Skeletal muscle tissue (tissue), 4 donors: ENCODE data around the gene HEMGN. TPM values are rescaled to one million over a fixed set of nuclear protein-coding genes. Genes with fewer than 3 reads are reported as not detected.
"Not testable (repeated sequence)": the region's sequence is repeated elsewhere in the genome, so short reads cannot be mapped to it uniquely, and the experiment has no call there.

Source experiments
- H3K27ac ChIP-seq: one replicate; pipeline ENCODE4 v1.7.0; 2013; ENCODE audit warnings: mild to moderate bottlenecking, low read depth, low read length, inconsistent platforms
- H3K27me3 ChIP-seq, 3 donors: one replicate each; pipeline ENCODE4 v1.7.0; 2013; ENCODE audit warnings: low read length in 3 of 3; ENCODE audit not compliant: control insufficient read depth in 3 of 3, insufficient read depth in 3 of 3
- H3K36me3 ChIP-seq, 3 donors: one replicate each; pipeline ENCODE4 v1.7.0; 2013; ENCODE audit warnings: low read length in 3 of 3; ENCODE audit not compliant: control insufficient read depth in 3 of 3, insufficient read depth in 3 of 3
- H3K4me1 ChIP-seq, 3 donors: one replicate each; pipeline ENCODE4 v1.7.0; 2013; ENCODE audit warnings: low read length in 3 of 3, mild to moderate bottlenecking in 3 of 3; ENCODE audit not compliant: control insufficient read depth in 3 of 3, insufficient read depth in 3 of 3
- H3K4me3 ChIP-seq, 3 donors: one replicate each; pipeline ENCODE4 v1.7.0; 2013; ENCODE audit warnings: low read length in 3 of 3
- H3K9ac ChIP-seq, 3 donors: one replicate each; pipeline ENCODE4 v1.7.0; 2013; ENCODE audit warnings: low read length in 3 of 3, mild to moderate bottlenecking in 3 of 3, moderate library complexity in 2 of 3, low read depth in 1 of 3
- H3K9me3 ChIP-seq, 3 donors: one replicate each; pipeline ENCODE4 v1.7.0; 2013; ENCODE audit warnings: low read length in 3 of 3; ENCODE audit not compliant: control insufficient read depth in 3 of 3
- total RNA-seq: library from RNA; depleted of rRNA; stranded (reverse); fragments of >200 nt; gene quantifications from one replicate; pipeline ENCODE4 v1.2.3, GENCODE V29; 2014
- donor health status: Osteomylitis.

Gene HEMGN
- total RNA-seq, 1 donor from 2014 or later: 7.3 TPM

DNA sequence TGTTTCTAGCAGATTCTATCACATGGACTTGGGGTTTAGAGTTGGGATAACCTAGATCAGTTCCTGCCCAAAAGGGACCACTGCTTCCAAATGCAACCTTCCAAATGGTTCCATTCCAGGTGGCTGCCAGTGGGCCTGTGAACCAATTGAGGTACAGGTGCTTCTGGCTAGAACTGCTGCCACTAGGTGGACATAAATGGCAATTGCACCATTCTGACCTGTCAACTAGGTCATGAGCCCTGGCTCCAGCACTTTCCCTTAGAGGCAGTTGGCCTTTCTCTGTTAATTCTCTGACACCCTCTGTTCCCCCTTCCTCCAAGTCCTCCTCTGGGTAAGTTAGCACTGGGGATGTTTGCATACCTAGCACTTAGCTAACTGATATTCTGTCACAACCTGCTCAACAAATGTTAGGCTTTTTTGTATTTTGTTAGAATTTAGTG, 16.6 kb upstream of the HEMGN start:
- H3K36me3 ChIP-seq: no peaks in the 10 kb centered on the region
- H3K9me3 ChIP-seq: no peaks in the 10 kb centered on the region
- peaks cover 0 to 4% (median 0%) of the 10 kb centered on the region in 3 donors for H3K27me3 ChIP-seq
- H3K27ac ChIP-seq: no peak overlapping the region
- H3K4me1 ChIP-seq: no peaks in the 10 kb centered on the region
- H3K4me3 ChIP-seq: no peak overlapping the region
- no peak overlapping the region for H3K9ac ChIP-seq

DNA sequence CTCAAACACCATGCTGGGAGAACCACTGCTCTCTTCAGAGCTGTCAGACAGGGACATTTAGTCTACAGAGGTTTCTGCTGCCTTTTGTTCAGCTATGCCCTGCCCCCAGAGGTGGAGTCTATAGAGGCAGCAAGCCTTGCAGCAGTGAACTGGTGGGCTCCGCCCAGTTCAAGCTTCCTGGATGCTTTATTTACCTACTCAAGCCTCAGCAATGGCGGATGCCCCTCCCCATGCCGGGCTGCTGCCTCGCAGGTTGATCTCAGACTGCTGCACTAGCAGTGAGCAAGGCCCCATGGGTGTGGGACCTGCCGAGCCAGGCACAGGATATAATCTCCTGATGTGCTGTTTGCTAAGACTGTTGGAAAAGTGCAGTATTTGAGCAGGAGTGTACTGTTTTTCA, 12.9 kb upstream of the HEMGN start:
- H3K27me3 ChIP-seq, H3K4me1 ChIP-seq, H3K4me3 ChIP-seq, H3K27ac ChIP-seq, H3K36me3 ChIP-seq, H3K9ac ChIP-seq, H3K9me3 ChIP-seq: not testable (repeated sequence)

DNA sequence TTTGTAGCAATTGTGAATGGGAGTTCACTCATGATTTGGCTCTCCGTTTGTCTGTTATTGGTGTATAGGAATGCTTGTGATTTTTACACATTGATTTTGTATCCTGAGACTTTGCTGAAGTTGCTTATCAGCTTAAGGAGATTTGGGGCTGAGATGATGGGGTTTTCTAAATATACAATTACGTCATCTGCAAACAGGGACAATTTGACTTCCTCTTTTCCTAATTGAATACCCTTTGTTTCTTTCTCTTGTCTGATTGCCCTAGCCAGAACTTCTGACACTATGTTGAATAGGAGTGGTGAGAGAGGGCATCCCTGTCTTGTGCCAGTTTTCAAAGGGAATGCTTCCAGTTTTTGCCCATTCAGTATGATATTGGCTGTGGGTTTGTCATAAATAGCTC, 9.1 kb upstream of the HEMGN start:
- H3K9ac ChIP-seq, H3K27me3 ChIP-seq, H3K27ac ChIP-seq, H3K9me3 ChIP-seq, H3K36me3 ChIP-seq, H3K4me1 ChIP-seq, H3K4me3 ChIP-seq: not testable (repeated sequence)

DNA sequence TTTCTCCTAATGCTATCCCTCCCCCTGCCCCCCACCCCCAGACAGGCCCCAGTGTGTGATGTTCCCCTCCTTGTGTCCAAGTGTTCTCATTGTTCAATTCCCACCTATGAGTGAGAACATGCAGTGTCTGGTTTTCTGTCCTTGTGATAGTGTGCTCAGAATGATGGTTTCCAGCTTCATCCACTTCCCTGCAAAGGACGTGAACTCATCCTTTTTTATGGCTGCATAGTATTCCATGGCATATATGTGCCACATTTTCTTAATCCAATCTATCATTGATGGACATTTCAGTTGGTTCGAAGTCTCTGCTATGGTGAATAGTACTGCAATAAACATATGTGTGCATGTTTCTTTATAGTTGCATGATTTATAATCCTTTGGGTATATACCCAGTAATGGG, 7.5 kb upstream of the HEMGN start:
- not testable (repeated sequence) for H3K36me3 ChIP-seq, H3K9ac ChIP-seq, H3K27me3 ChIP-seq, H3K4me1 ChIP-seq, H3K4me3 ChIP-seq, H3K9me3 ChIP-seq, H3K27ac ChIP-seq

DNA sequence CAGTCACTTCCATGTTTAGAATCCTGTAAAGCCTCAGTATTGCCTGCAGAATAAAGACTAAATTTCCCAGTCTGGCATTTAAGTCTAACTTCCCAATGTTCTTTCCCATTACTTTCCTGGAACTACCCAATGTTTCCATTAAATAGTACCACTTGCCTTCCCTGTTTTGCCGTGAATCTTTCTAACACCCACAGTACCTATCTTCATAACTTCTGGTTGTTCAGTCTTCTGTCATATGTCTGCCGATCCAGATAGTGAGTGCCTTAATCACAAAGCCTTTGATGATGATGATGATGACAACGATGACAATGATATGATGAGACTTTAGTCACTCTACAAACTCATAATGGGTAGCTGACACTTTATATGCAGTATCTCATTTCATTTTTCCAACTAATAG, 6.6 kb upstream of the HEMGN start:
- Histone ChIP-seq H3K27me3 (peaks cover 0 to 5% (median 3%) of the 10 kb centered on the region in 3 donors), H3K36me3 (no peaks in the 10 kb centered on the region), H3K4me1 (no peaks in the 10 kb centered on the region), H3K27ac (no peak overlapping the region), H3K9ac (no peak overlapping the region), H3K9me3 (no peaks in the 10 kb centered on the region), H3K4me3 (no peak overlapping the region)

DNA sequence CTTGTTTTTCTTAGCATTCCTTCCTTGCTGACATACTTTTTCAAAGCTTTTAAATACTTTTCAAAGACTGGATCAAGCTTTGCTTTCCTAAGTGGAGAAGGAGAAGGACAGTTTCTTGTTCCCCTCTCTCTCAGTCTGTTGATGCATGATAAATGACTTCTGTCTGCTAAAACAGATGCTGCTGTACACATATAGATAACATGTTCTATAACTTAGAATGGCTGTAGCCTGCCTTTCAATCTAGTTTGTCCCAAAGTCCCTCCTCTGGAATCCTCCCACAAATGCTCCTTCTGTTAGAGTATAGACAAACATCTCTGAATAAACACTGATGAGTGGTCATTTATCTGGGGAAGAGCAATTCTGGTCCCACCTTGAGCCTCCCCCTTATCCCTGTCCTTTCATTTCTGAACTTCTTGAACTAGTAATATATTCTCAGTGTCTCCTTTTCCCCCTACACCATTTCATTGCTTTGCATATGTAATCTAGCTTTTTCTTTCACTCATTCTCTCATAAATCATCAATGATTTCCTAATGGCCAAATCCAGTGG, 5.4 kb upstream of the HEMGN start:
- Histone ChIP-seq H3K36me3 (no peaks in the 10 kb centered on the region), H3K9me3 (no peaks in the 10 kb centered on the region), H3K27me3 (peaks cover 0 to 5% (median 3%) of the 10 kb centered on the region in 3 donors), H3K9ac (no peak overlapping the region), H3K27ac (no peak overlapping the region), H3K4me3 (no peak overlapping the region), H3K4me1 (no peaks in the 10 kb centered on the region)

DNA sequence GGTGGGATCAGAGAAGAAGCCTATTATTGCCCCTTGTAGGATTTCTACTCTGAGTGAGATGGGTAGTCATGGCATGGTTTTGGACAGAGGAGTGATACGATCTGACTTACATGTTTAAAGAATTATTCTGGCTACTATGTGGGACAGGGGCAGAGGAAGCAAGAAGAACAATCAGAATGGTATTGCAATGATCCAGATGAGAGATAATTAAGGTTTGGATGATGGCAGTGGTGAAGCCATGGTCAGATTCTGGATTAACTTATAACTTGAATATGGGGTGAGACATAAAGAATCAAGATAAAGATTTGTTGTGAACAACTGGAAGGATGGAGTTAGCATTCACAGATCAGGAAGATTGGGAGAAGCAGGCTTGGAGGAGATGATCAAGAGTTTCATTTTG, 3.4 kb upstream of the HEMGN start:
- Histone ChIP-seq H3K4me1 (no peaks in the 10 kb centered on the region), H3K27me3 (peaks cover under 1 to 5% (median 3%) of the 10 kb centered on the region in 3 donors), H3K36me3 (no peaks in the 10 kb centered on the region), H3K27ac (no peak overlapping the region), H3K9me3 (no peaks in the 10 kb centered on the region), H3K4me3 (no peak overlapping the region), H3K9ac (no peak overlapping the region)

DNA sequence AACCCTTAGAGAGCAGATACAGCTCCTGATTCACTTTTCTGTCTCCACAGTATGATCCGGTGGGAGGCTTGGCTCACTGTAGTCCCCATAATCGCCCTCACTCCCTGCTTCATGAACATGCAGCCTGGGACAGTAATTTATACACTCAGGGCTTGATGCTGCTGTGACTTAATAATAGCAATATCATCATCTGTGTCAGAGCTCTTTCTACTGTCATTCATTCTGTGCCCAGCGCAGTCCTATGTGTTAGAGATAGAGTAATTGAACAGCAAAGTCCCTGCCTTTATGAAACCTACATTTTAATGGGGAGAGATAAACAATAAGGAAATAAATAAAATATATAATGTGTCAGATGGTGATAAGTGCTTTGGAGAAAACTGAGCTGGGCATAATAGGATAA, 2.8 kb upstream of the HEMGN start:
- Histone ChIP-seq H3K4me1 (no peaks in the 10 kb centered on the region), H3K4me3 (no peak overlapping the region), H3K27ac (no peak overlapping the region), H3K27me3 (peaks cover 3 to 6% (median 5%) of the 10 kb centered on the region in 3 donors), H3K9ac (no peak overlapping the region), H3K9me3 (no peaks in the 10 kb centered on the region), H3K36me3 (no peaks in the 10 kb centered on the region)

DNA sequence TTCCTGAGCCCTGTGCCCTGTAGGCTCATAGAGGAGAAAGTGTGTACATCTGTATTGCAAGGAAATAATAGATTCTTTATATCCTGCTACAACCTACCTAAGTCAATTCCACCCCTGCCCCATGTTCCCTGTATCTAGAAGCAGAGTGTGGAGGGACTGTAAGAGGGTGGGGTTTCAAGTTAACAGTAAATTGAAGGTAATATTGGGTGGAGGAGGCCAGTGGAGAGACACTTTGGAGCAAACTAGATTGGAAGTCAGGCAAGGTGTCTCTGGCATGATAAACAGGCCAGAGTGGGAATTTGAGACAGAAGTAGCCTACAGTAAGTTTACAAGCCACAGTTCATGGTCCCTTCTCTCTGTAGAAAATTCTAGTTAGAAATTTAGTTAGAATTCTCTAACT, 2.3 kb upstream of the HEMGN start:
- H3K4me3 ChIP-seq: no peak overlapping the region
- H3K4me1 ChIP-seq: no peaks in the 10 kb centered on the region
- H3K9me3 ChIP-seq: no peaks in the 10 kb centered on the region
- H3K9ac ChIP-seq: no peak overlapping the region
- peaks cover 5 to 8% (median 6%) of the 10 kb centered on the region in 3 donors for H3K27me3 ChIP-seq
- H3K36me3 ChIP-seq: no peaks in the 10 kb centered on the region
- H3K27ac ChIP-seq: no peak overlapping the region

DNA sequence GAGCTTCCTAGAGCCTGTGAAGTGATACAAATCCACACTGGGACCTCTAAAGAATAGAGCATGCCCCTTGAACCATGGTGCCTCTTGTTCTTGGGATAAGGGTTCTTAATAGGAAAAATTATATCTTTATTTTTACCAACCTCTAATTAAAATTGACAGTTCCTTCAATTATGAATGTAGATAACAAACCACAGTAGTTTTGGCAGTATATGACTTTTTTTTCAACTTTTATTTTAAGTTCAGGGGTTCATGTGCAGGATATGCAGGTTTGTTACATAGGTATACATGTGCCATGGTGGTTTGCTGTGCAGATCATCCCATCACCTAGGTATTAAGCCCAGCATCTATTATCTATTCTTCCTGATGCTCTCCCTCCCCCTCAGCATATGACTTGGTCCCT, 974 bp downstream of the HEMGN start:
- Histone ChIP-seq H3K9ac (no peak overlapping the region), H3K4me3 (no peak overlapping the region), H3K27me3 (peaks cover 6 to 11% (median 8%) of the 10 kb centered on the region in 3 donors), H3K9me3 (no peaks in the 10 kb centered on the region), H3K27ac (no peak overlapping the region), H3K4me1 (no peaks in the 10 kb centered on the region), H3K36me3 (no peaks in the 10 kb centered on the region)

DNA sequence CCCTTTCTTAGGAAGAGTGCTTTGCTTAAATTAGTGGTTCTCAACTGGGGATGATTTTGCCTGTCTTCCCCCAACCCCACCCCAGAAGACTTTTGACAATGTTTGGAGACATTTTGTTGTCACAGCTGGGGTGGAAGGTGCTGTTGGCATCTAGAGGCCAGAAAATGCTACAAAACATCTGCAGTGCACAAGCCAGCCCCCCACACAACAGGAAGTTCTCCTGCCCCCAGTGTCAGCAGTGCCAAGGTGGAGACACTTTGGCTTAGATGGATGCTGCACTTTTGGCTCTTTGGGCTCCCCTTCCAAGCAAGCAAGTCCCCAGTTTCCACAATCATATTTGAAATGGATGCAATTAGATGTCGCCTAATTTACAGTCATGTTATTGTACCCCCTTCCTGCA, 2.7 kb downstream of the HEMGN start:
- H3K4me3 ChIP-seq: no peak overlapping the region
- no peaks in the 10 kb centered on the region for H3K4me1 ChIP-seq
- H3K9ac ChIP-seq: no peak overlapping the region
- no peaks in the 10 kb centered on the region for H3K36me3 ChIP-seq
- H3K27me3 ChIP-seq: peaks cover 6 to 16% (median 12%) of the 10 kb centered on the region in 3 donors
- no peak overlapping the region for H3K27ac ChIP-seq
- H3K9me3 ChIP-seq: no peaks in the 10 kb centered on the region
